SJCRH30 (cell line): Measurements from ENCODE around the gene RNF150. TPM values are rescaled to one million over a fixed set of nuclear protein-coding genes. Genes with fewer than 3 reads are reported as not detected.
"Not testable (repeated sequence)": the region's sequence is repeated elsewhere in the genome, so short reads cannot be mapped to it uniquely, and the experiment has no call there.

Experiments used
- DNase-seq, 2 experiments: peaks; one replicate each; pipeline ENCODE4 v3.0.0-alpha.2; 2015 to 2020
- H3K27ac ChIP-seq: fragments of 250-450 bp; sonication (Bioruptor Pico); 2 replicates; pipeline ENCODE4 v1.5.1; 2020; ENCODE audit warnings: mild to moderate bottlenecking, moderate library complexity
- H3K27me3 ChIP-seq: fragments of 250-450 bp; sonication (Bioruptor Pico); 2 replicates; pipeline ENCODE4 v1.5.1; 2020; ENCODE audit warnings: mild to moderate bottlenecking, moderate library complexity
- H3K36me3 ChIP-seq: fragments of 250-450 bp; sonication (Bioruptor Pico); 2 replicates; pipeline ENCODE4 v1.5.1; 2020; ENCODE audit warnings: mild to moderate bottlenecking, moderate library complexity
- H3K4me1 ChIP-seq: fragments of 250-450 bp; sonication (Bioruptor Pico); 2 replicates; pipeline ENCODE4 v1.5.1; 2020; ENCODE audit warnings: mild to moderate bottlenecking, moderate library complexity
- H3K4me3 ChIP-seq: fragments of 250-450 bp; sonication (Bioruptor Pico); 2 replicates; pipeline ENCODE4 v1.5.1; 2020; ENCODE audit warnings: mild to moderate bottlenecking, moderate library complexity
- H3K9me3 ChIP-seq: fragments of 250-450 bp; sonication (Bioruptor Pico); replicated peaks from 2 replicates; pipeline ENCODE4 v1.5.1; 2020; ENCODE audit warnings: mild to moderate bottlenecking, moderate library complexity
- total RNA-seq: library from RNA; depleted of rRNA; stranded (reverse); fragments of >200 nt; shearing (Covaris generic); gene quantifications from 2 replicates; pipeline ENCODE4 v1.2.3, GENCODE V29; 2014

RNF150 gene
- total RNA-seq, 1 experiment from 2014 or later = 23.4 TPM

DNA sequence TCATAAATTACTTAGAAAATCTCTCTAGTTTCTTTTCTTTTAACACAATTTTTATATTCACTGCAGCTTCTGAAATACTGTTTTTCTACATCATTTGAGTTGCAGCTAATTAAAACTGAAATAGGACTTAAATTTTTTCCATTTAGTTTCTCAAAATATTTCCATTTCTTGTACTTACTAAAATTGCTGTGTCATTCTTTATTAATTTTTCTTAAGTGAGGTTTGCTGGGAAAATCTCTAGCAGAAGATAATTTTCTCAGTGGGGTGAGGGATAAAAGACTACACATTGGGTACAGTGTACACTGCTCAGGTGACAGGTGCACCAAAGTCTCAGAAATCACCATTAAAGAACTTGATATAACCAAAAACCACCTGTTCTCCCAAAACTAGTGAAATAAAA, 57.7 kb downstream of the RNF150 start:
- Histone ChIP-seq H3K4me1 (peaks cover 31% of the 10 kb centered on the region), H3K4me3 (no peak overlapping the region), H3K27me3 (no peaks in the 10 kb centered on the region), H3K27ac (no peak overlapping the region), H3K36me3 (no peaks in the 10 kb centered on the region), H3K9me3 (peaks cover 4% of the 10 kb centered on the region; the same call in 1 of the 2 replicates)
- no peak for DNase-seq

GRCh38 chr4:141074098-141074878, 59.0 kb downstream of the RNF150 start:
- DNase-seq = peak in 1 of 2 experiments; percentile 35
- Histone ChIP-seq H3K9me3 (peaks cover 4% of the 10 kb centered on the region; the same call in 1 of the 2 replicates), H3K36me3 (no peaks in the 10 kb centered on the region), H3K4me1 (peaks cover 21% of the 10 kb centered on the region), H3K27ac (no peak overlapping the region), H3K27me3 (no peaks in the 10 kb centered on the region), H3K4me3 (no peak overlapping the region)

DNA sequence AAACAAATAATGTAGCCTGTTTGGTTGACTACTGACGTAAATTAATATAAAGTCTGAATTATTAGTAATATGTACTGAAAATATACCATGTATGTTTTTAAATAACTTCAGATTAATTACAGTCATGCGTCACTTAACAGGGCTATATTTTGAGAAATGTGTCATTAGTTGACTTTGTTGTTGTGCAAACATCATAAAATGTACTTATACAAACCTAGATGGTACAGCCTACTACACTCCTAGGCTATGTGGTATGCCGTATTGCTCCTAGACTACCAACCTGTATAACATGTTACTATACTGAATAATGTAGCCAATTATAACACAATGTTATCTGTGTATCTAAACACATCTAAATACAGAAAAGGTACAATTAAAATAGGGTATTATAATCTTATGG, 66.6 kb downstream of the RNF150 start:
- no peak for DNase-seq
- 0 out of 2 replicates have a peak, but pooled peaks cover 7% of the 10 kb centered on the region for H3K9me3 ChIP-seq
- H3K27ac ChIP-seq = no peak overlapping the region
- no peaks in the 10 kb centered on the region for H3K36me3 ChIP-seq
- no peaks in the 10 kb centered on the region for H3K4me1 ChIP-seq
- H3K27me3 ChIP-seq = no peaks in the 10 kb centered on the region
- H3K4me3 ChIP-seq = no peak overlapping the region

- H3K9me3 ChIP-seq = 0 out of 2 replicates have a peak, but pooled peaks cover 3% of the 10 kb centered on the region
- no peaks in the 10 kb centered on the region for H3K4me1 ChIP-seq
- H3K36me3 ChIP-seq = no peaks in the 10 kb centered on the region
- no peak overlapping the region for H3K27ac ChIP-seq
- H3K27me3 ChIP-seq = no peaks in the 10 kb centered on the region
- no peak for DNase-seq
- H3K4me3 ChIP-seq = no peak overlapping the region
Measured at GRCh38 chr4:141065872-141066271, 67.4 kb downstream of the RNF150 start.

DNA sequence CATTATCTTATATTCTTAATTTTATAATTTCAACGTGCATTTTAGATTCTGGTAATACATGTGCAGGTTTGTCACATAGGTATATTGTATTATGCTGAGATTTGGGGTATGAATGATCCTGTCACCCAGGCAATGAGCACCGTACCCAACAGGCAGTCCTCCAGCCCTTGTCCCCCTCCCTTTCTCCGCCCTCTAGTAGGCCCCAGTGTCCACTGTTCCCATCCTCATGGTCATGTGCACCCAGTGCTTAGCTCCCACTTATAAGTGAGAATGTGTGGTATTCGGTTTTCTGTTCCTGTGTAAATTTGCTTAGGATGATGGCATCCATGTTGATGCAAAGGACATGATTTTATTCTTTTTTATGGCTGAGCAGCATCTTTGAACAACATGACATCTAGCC, 70.6 kb downstream of the RNF150 start:
- no peak for DNase-seq
- H3K4me3 ChIP-seq = no peak overlapping the region
- H3K9me3 ChIP-seq = 0 out of 2 replicates have a peak, but pooled peaks cover 3% of the 10 kb centered on the region
- H3K36me3 ChIP-seq = no peaks in the 10 kb centered on the region
- no peak overlapping the region for H3K27ac ChIP-seq
- no peaks in the 10 kb centered on the region for H3K27me3 ChIP-seq
- no peaks in the 10 kb centered on the region for H3K4me1 ChIP-seq

DNA sequence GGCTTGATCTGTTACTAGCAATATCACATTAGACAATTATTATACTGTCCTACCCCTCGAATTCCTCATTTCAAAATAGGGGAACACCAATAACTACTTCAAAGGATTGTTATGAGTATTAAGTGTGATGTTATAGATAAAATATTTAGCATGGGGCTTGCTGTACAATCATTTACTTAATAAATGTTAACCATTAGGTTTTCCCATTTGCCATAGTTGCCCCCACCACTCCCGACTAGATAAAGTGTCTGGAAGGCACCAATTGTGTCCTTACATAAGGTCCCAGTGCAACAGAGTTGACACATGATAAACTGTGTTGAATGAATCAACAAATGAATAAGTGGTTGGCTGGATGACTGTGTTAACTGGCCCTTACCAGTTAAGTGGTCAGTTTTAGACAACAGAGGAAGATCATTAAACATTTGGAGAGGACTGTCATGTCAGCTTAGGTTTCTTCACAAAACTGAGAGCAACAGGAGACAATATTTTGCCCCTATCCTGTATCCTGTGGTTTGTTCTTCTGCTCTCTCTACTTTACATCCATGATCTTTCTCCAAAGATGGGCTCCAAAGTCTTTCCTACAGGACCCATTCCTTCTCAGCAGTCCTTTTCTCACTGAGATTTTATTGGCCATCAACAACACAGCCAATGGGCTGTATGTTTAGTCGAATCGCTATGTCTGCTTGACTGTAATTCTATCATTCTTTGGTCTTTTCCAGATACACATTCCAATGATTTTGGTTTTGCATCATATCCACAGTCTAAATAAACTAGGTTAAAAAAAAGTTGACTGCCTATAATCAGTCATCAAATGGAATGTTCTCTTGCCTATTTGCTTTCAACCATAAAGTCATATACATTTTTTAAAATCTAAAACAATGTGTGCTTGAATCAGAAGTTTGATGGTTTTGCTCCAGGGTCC, 74.4 kb downstream of the RNF150 start:
- H3K27me3 ChIP-seq = no peaks in the 10 kb centered on the region
- DNase-seq = no peak
- H3K4me3 ChIP-seq = no peak overlapping the region
- H3K4me1 ChIP-seq = no peaks in the 10 kb centered on the region
- no peaks in the 10 kb centered on the region for H3K9me3 ChIP-seq
- H3K27ac ChIP-seq = no peak overlapping the region
- no peaks in the 10 kb centered on the region for H3K36me3 ChIP-seq

- no peaks in the 10 kb centered on the region for H3K9me3 ChIP-seq
- H3K27me3 ChIP-seq = no peaks in the 10 kb centered on the region
- no peaks in the 10 kb centered on the region for H3K36me3 ChIP-seq
- H3K4me1 ChIP-seq = no peaks in the 10 kb centered on the region
- no peak overlapping the region for H3K27ac ChIP-seq
- H3K4me3 ChIP-seq = no peak overlapping the region
- no peak for DNase-seq
Measured at GRCh38 chr4:141057582-141057981, 75.7 kb downstream of the RNF150 start.

DNA sequence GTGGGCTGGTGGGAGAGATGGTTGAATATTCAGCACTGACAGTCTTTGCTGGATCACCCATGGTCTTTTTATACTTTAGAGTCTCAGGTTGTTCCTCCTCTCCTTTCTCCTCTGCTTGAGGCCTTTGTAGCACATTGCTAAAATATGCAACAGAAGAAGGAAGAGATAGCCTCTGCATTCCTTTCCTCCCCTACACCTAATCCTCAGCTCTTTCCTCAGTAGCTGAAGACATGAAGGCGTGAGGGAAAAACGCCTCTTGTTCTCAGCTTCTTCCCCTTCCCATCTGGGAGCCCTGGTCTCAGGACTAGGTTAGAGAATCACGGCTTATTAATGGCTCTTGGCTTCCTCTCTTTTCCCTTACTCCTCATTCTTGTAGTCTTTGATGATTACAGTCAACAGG, 76.8 kb downstream of the RNF150 start:
- no peak for DNase-seq
- no peak overlapping the region for H3K27ac ChIP-seq
- no peaks in the 10 kb centered on the region for H3K36me3 ChIP-seq
- H3K4me3 ChIP-seq = no peak overlapping the region
- no peaks in the 10 kb centered on the region for H3K27me3 ChIP-seq
- no peaks in the 10 kb centered on the region; the same call in 1 of the 2 replicates for H3K9me3 ChIP-seq
- H3K4me1 ChIP-seq = no peaks in the 10 kb centered on the region

GRCh38 chr4:141054446-141054845, 78.8 kb downstream of the RNF150 start:
- DNase-seq = no peak
- Histone ChIP-seq H3K9me3 (no peaks in the 10 kb centered on the region; the same call in 1 of the 2 replicates), H3K36me3 (no peaks in the 10 kb centered on the region), H3K4me1 (no peaks in the 10 kb centered on the region), H3K27ac (no peak overlapping the region), H3K27me3 (no peaks in the 10 kb centered on the region), H3K4me3 (no peak overlapping the region)

DNA sequence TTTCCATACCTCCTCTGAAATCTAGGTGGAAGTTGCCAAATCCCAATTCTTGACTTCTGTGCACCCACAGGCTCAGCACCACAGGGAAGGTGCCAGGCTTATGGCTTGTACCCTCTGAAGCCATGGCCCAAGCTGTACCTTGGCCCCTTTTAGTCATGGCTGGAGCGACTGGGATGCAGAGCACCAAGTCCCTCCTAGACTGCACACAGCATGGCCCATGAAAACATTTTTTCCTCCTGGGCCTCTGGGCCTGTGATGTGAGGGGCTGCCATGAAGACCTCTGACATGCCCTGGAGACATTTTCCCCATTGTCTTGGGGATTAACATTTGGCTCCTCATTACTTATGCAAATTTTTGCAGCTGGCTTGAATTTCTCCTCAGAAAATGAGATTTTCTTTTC, 82.3 kb downstream of the RNF150 start:
- not testable (repeated sequence) for H3K4me1 ChIP-seq, H3K4me3 ChIP-seq, H3K36me3 ChIP-seq, H3K9me3 ChIP-seq, DNase-seq, H3K27ac ChIP-seq, H3K27me3 ChIP-seq

DNA sequence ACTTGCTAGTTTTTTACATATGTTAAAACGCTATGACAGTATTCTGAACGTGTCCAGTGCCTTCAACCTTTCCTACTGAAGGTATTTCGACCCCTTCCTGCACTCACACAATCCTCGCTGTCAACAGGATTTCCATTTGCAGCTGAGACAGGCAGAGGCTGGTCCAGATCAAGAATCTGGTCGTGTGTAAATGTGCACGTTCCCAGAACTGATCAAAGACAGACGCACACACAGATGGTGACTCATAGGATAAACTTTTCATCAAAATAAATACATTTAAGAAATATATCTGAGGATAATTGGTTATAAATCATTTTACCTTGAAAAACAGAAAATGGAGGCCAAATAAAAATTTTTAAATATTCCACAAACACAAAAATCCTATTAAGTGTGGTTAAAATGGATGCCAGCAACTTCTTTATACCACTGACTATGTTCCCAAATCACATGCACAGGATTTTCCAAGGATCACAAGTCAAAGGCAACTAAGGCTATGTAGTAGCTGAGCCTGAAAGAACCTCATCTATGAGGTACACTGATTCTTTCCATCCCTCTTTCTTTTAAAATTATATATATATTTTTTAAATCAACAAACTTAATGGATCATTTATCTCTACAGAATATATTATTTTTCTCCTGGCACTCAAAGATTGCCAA, 85.9 kb downstream of the RNF150 start:
- no peak overlapping the region for H3K4me3 ChIP-seq
- H3K4me1 ChIP-seq = no peaks in the 10 kb centered on the region
- H3K9me3 ChIP-seq = no peaks in the 10 kb centered on the region; the same call in 1 of the 2 replicates
- no peak for DNase-seq
- H3K36me3 ChIP-seq = no peaks in the 10 kb centered on the region
- H3K27me3 ChIP-seq = no peaks in the 10 kb centered on the region
- H3K27ac ChIP-seq = no peak overlapping the region

GRCh38 chr4:141046255-141046654, 87.0 kb downstream of the RNF150 start:
- no peak for DNase-seq
- Histone ChIP-seq H3K27me3 (no peaks in the 10 kb centered on the region), H3K4me3 (no peak overlapping the region), H3K36me3 (no peaks in the 10 kb centered on the region), H3K4me1 (peaks cover 3% of the 10 kb centered on the region), H3K9me3 (no peaks in the 10 kb centered on the region), H3K27ac (no peak overlapping the region)

DNA sequence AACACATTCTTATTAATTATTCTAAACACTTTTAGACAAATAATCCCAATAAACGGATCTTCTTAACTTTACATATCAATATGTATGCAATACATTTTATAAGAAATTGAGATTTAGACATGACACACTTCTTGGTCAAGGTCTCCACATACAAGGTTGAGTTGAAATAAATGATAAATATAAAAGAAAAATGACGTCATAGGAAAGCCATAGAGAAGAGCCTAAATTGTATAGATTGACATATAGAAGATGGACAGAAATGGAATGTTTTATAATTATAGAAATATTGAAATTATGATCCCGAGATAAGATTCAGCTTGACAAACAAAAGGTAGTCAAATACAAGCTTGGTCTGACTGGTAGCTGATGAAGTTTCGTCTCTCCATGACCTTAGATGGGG, 87.4 kb downstream of the RNF150 start:
- Histone ChIP-seq H3K9me3 (no peaks in the 10 kb centered on the region), H3K27me3 (no peaks in the 10 kb centered on the region), H3K36me3 (no peaks in the 10 kb centered on the region), H3K4me3 (no peak overlapping the region), H3K27ac (no peak overlapping the region), H3K4me1 (peaks cover 7% of the 10 kb centered on the region)
- no peak for DNase-seq

- DNase-seq = peak in 1 of 2 experiments; percentile 39
- peak overlapping the region; percentile 20 for H3K27ac ChIP-seq
- no peak overlapping the region for H3K4me3 ChIP-seq
- no peaks in the 10 kb centered on the region for H3K27me3 ChIP-seq
- H3K4me1 ChIP-seq = peaks cover 16% of the 10 kb centered on the region
- no peaks in the 10 kb centered on the region for H3K36me3 ChIP-seq
- no peaks in the 10 kb centered on the region for H3K9me3 ChIP-seq
Measured at GRCh38 chr4:141041021-141041476, 92.2 kb downstream of the RNF150 start.
